IMR-90 (cell line): ENCODE results near the gene PODNL1. TPM values are rescaled to one million over a fixed set of nuclear protein-coding genes. Genes with fewer than 3 reads are reported as not detected.

Source experiments
- ATAC-seq: fragments of 200-7000 bp; cut with Tn5 transposase; 2 replicates; pipeline ENCODE4 v1.9.1; 2020; ENCODE audit warnings: low read depth, mild to moderate bottlenecking, moderate library complexity
- BruUV-seq: library from RNA; stranded (reverse); fragments of 400-500 nt; replicated peaks from 2 replicates; lab custom pipeline; 2021; lab: Mats Ljungman, UMichigan
- CTCF ChIA-PET: fragments of 300-600 bp; formaldehyde crosslinking; extraction: SDS; loops from one replicate; lab custom pipeline; 2021; ENCODE audit warnings: antibody characterized with exemption; lab: Yijun Ruan, JAX
- POLR2A ChIA-PET: fragments of 300-600 bp; sonication (Branson Sonifier 250); formaldehyde crosslinking; loops from one replicate; lab custom pipeline; 2022; ENCODE audit warnings: antibody characterized with exemption; ENCODE audit not compliant: unreplicated experiment; lab: Charles Lee
- DNase-seq: peaks from one replicate; pipeline ENCODE4 v3.0.0; 2013
- H2AFZ ChIP-seq: replicated peaks from 2 replicates; pipeline ENCODE3; 2013; ENCODE audit warnings: low read length, mild to moderate bottlenecking; ENCODE audit not compliant: poor library complexity
- H2AK5ac ChIP-seq: 2 replicates; pipeline ENCODE4 v1.6.1; 2013; ENCODE audit warnings: low read depth, low read length, inconsistent platforms
- H2AK9ac ChIP-seq: replicated peaks from 2 replicates; pipeline ENCODE3; 2013; ENCODE audit warnings: mild to moderate bottlenecking, low read depth, low read length, moderate library complexity; ENCODE audit not compliant: poor library complexity
- H2BK120ac ChIP-seq: 2 replicates; pipeline ENCODE4 v1.6.1; 2013; ENCODE audit warnings: low read depth, low read length, inconsistent platforms
- H2BK15ac ChIP-seq: 3 replicates; pipeline ENCODE4 v1.6.1; 2013; ENCODE audit warnings: low read depth, low read length, inconsistent platforms
- H2BK20ac ChIP-seq: 2 replicates; pipeline ENCODE4 v1.6.1; 2013; ENCODE audit warnings: low read depth, mild to moderate bottlenecking, inconsistent platforms, low read length, moderate library complexity
- H2BK5ac ChIP-seq: 2 replicates; pipeline ENCODE4 v1.6.1; 2013; ENCODE audit warnings: mild to moderate bottlenecking, low read depth, low read length, inconsistent platforms; ENCODE audit not compliant: poor library complexity, severe bottlenecking
- H3K14ac ChIP-seq: replicated peaks from 2 replicates; pipeline ENCODE4 v1.6.1; 2013; ENCODE audit warnings: low read depth, low read length, inconsistent platforms
- H3K18ac ChIP-seq: 2 replicates; pipeline ENCODE4 v1.6.1; 2013; ENCODE audit warnings: low read depth, low read length, control low read depth
- H3K23ac ChIP-seq: 2 replicates; pipeline ENCODE4 v1.6.1; 2013; ENCODE audit warnings: low read depth, low read length, inconsistent platforms
- H3K27ac ChIP-seq: 2 replicates; pipeline ENCODE4 v1.5.1; 2013; ENCODE audit warnings: mild to moderate bottlenecking, control low read depth, low read length; ENCODE audit not compliant: insufficient read depth
- H3K27me3 ChIP-seq: 2 replicates; pipeline ENCODE4 v1.6.1; 2013; ENCODE audit warnings: low read length; ENCODE audit not compliant: control insufficient read depth, insufficient read depth
- H3K36me3 ChIP-seq: 2 replicates; pipeline ENCODE4 v1.6.1; 2013; ENCODE audit warnings: low read length, mixed read lengths; ENCODE audit not compliant: control insufficient read depth, insufficient read depth
- H3K4ac ChIP-seq: 2 replicates; pipeline ENCODE4 v1.6.1; 2013; ENCODE audit warnings: low read depth, low read length, inconsistent platforms
- H3K4me1 ChIP-seq: 2 replicates; pipeline ENCODE4 v1.6.1; 2013; ENCODE audit warnings: low read length, mixed read lengths; ENCODE audit not compliant: control insufficient read depth, insufficient read depth
- H3K4me2 ChIP-seq: 2 replicates; pipeline ENCODE4 v1.6.1; 2013; ENCODE audit warnings: low read depth, mild to moderate bottlenecking, control low read depth, low read length, moderate library complexity
- H3K4me3 ChIP-seq: 2 replicates; pipeline ENCODE4 v1.5.1; 2013; ENCODE audit warnings: low read depth, mild to moderate bottlenecking, control low read depth, low read length, moderate library complexity; ENCODE audit not compliant: insufficient read depth
- H3K56ac ChIP-seq: 2 replicates; pipeline ENCODE4 v1.6.1; 2013; ENCODE audit warnings: low read length, inconsistent platforms; ENCODE audit not compliant: insufficient read depth; ENCODE audit errors: extremely low read depth
- H3K79me1 ChIP-seq, 2 experiments: 2 replicates each; pipeline ENCODE4 v1.6.1; 2013; ENCODE audit warnings: low read length in 2 of 2, inconsistent platforms in 1 of 2, low read depth in 1 of 2
- H3K9ac ChIP-seq: 2 replicates; pipeline ENCODE4 v1.6.1; 2013; ENCODE audit warnings: low read depth, low read length, control low read depth
- H3K9me1 ChIP-seq: 2 replicates; pipeline ENCODE4 v1.6.1; 2013; ENCODE audit warnings: low read length, inconsistent platforms; ENCODE audit not compliant: insufficient read depth
- H3K9me3 ChIP-seq: 2 replicates; pipeline ENCODE4 v1.6.1; 2013; ENCODE audit warnings: low read length; ENCODE audit not compliant: control insufficient read depth, insufficient read depth
- H4K20me1 ChIP-seq: 2 replicates; pipeline ENCODE4 v1.6.1; 2013; ENCODE audit warnings: low read length, inconsistent platforms; ENCODE audit not compliant: insufficient read depth
- H4K5ac ChIP-seq: 2 replicates; pipeline ENCODE4 v1.6.1; 2013; ENCODE audit warnings: mild to moderate bottlenecking, low read depth, low read length, control low read depth
- H4K8ac ChIP-seq, 2 experiments: 2 replicates each; pipeline ENCODE4 v1.6.1; 2013; ENCODE audit warnings: low read depth in 2 of 2, low read length in 2 of 2, control low read depth in 1 of 2, inconsistent platforms in 1 of 2
- H4K91ac ChIP-seq: 2 replicates; pipeline ENCODE4 v1.6.1; 2013; ENCODE audit warnings: low read depth, low read length, inconsistent platforms; ENCODE audit not compliant: insufficient read depth
- ELK1 ChIP-seq: fragments of 150-350 bp; IDR thresholded peaks from 2 replicates; pipeline ENCODE4 v1.6.1; 2016; ENCODE audit warnings: low read depth, mild to moderate bottlenecking, low read length, moderate library complexity, borderline replicate concordance
- FOS ChIP-seq: fragments of 150-350 bp; IDR thresholded peaks from 2 replicates; pipeline ENCODE4 v1.6.1; 2016; ENCODE audit warnings: low read depth, low read length
- MAFK ChIP-seq: IDR thresholded peaks from 2 replicates; pipeline ENCODE4 v1.6.1; 2012; ENCODE audit warnings: low read depth, low read length, improper control_type of control experiment
- MAZ ChIP-seq: IDR thresholded peaks from 2 replicates; pipeline ENCODE4 v1.6.1; 2012; ENCODE audit warnings: low read depth, mild to moderate bottlenecking, low read length, improper control_type of control experiment, moderate library complexity, borderline replicate concordance
- NFE2L2 ChIP-seq: fragments of 150-350 bp; IDR thresholded peaks from 2 replicates; pipeline ENCODE4 v1.6.1; 2016; ENCODE audit warnings: low read depth, mild to moderate bottlenecking, low read length
- RAD21 ChIP-seq: IDR thresholded peaks from 2 replicates; pipeline ENCODE4 v1.6.1; 2012; ENCODE audit warnings: low read length, improper control_type of control experiment
- RCOR1 ChIP-seq: IDR thresholded peaks from 2 replicates; pipeline ENCODE4 v1.6.1; 2012; ENCODE audit warnings: mild to moderate bottlenecking, low read length, improper control_type of control experiment; ENCODE audit not compliant: insufficient replicate concordance
- SMC3 ChIP-seq: fragments of 150-350 bp; IDR thresholded peaks from 2 replicates; pipeline ENCODE4 v1.6.1; 2016; ENCODE audit warnings: low read depth, mild to moderate bottlenecking, antibody characterized with exemption, low read length, moderate library complexity
- whole genome bisulfite sequencing, 2 experiments: methylation state at CpG; one replicate each; pipeline versions ENCODE4 v1.1.5 to v1.1.7; 2013; ENCODE audit warnings: missing lambda C conversion rate in 2 of 2; ENCODE audit not compliant: insufficient read length in 1 of 2; ENCODE audit errors: extremely low coverage in 2 of 2; 5-methylcytosine and 5-hydroxymethylcytosine counted together
- dilution Hi-C: fragments of 300-500 bp; cut with HindIII; formaldehyde crosslinking; loops from one replicate; pipeline ENCODE4 v1.14.3; 2018; ENCODE audit warnings: low sequenced_read_pairs; ENCODE audit not compliant: unreplicated experiment
- in situ Hi-C: fragments of 300-500 bp; cut with MboI; formaldehyde crosslinking; loops from 3 replicates; pipeline ENCODE4 v1.14.3; 2019; ENCODE audit warnings: low sequenced_read_pairs, inconsistent platforms, mixed read lengths
- intact Hi-C: fragments of 100-400 bp; cut with micrococcal nuclease; formaldehyde crosslinking; loops from 2 replicates; pipeline ENCODE4 v1.10.0; 2022
- polyA plus RNA-seq, 3 experiments: library from polyadenylated mRNA; depleted of rRNA; stranded (reverse); fragments of >200 nt; gene quantifications; 2 replicates each; pipeline ENCODE4 v1.2.3, GENCODE V29; 2012; ENCODE audit warnings: low replicate concordance in 1 of 3
- total RNA-seq: library from RNA; depleted of rRNA; stranded (reverse); fragments of >200 nt; gene quantifications from 2 replicates; pipeline ENCODE4 v1.2.3, GENCODE V29; 2012
- TF ChIP-seq, protein P1 (sequence below): conservative IDR thresholded peaks from 2 replicates; pipeline ENCODE4 v1.5.1; 2012; ENCODE audit warnings: mild to moderate bottlenecking, low read depth, low read length, improper control_type of control experiment
- TF ChIP-seq, protein P2 (sequence below): fragments of 150-350 bp; IDR thresholded peaks from 2 replicates; pipeline ENCODE4 v1.6.1; 2017; ENCODE audit warnings: mild to moderate bottlenecking, antibody characterized with exemption, low read length, low read depth

PODNL1 gene
- total and polyA plus RNA-seq, 2 of the 4 experiments (the other 2 are of a cell fraction) = under 0.01 to 2.4 TPM

- ChIA-PET POLR2A (no interaction called here), CTCF (no interaction called here)
- in situ Hi-C loops = no loop called here
- Histone ChIP-seq H2AK5ac (no peak overlapping the region), H2AFZ (no peak overlapping the region), H3K14ac (no peak overlapping the region), H3K23ac (no peak overlapping the region), H2BK15ac (no peak overlapping the region), H3K79me1 (0 out of 4 replicates have a peak, but pooled peaks cover 0 to under 1% of the 10 kb centered on the region in 2 experiments), H4K91ac (no peak overlapping the region), H3K36me3 (peaks cover 29% of the 10 kb centered on the region), H2BK20ac (no peak overlapping the region), H3K9me3 (no peaks in the 10 kb centered on the region), H3K18ac (no peak overlapping the region), H3K9ac (no peak overlapping the region), H4K5ac (no peak overlapping the region), H3K27ac (no peak overlapping the region), H2BK120ac (no peak overlapping the region), H3K9me1 (peaks cover 5% of the 10 kb centered on the region), H3K4me1 (peaks cover 2% of the 10 kb centered on the region; the same call in 1 of the 2 replicates), H3K56ac (no peak overlapping the region), H4K20me1 (no peaks in the 10 kb centered on the region), H3K4ac (no peak overlapping the region), H3K27me3 (no peaks in the 10 kb centered on the region), H2BK5ac (no peak overlapping the region), H3K4me3 (no peak overlapping the region), H3K4me2 (no peak overlapping the region), H4K8ac (no peak overlapping the region), H2AK9ac (no peak overlapping the region)
- dilution Hi-C loops = no loop called here
- no peak for TF ChIP-seq NFE2L2
- no peak for TF ChIP-seq MAZ
- TF ChIP-seq RAD21 = no peak
- TF ChIP-seq, protein P1, sequence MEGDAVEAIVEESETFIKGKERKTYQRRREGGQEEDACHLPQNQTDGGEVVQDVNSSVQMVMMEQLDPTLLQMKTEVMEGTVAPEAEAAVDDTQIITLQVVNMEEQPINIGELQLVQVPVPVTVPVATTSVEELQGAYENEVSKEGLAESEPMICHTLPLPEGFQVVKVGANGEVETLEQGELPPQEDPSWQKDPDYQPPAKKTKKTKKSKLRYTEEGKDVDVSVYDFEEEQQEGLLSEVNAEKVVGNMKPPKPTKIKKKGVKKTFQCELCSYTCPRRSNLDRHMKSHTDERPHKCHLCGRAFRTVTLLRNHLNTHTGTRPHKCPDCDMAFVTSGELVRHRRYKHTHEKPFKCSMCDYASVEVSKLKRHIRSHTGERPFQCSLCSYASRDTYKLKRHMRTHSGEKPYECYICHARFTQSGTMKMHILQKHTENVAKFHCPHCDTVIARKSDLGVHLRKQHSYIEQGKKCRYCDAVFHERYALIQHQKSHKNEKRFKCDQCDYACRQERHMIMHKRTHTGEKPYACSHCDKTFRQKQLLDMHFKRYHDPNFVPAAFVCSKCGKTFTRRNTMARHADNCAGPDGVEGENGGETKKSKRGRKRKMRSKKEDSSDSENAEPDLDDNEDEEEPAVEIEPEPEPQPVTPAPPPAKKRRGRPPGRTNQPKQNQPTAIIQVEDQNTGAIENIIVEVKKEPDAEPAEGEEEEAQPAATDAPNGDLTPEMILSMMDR = no peak
- no peak for TF ChIP-seq MAFK
- TF ChIP-seq RCOR1 = no peak
- TF ChIP-seq, protein P2, sequence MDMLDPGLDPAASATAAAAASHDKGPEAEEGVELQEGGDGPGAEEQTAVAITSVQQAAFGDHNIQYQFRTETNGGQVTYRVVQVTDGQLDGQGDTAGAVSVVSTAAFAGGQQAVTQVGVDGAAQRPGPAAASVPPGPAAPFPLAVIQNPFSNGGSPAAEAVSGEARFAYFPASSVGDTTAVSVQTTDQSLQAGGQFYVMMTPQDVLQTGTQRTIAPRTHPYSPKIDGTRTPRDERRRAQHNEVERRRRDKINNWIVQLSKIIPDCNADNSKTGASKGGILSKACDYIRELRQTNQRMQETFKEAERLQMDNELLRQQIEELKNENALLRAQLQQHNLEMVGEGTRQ = no peak
- TF ChIP-seq FOS = no peak
- no peak for TF ChIP-seq SMC3
- no peak for TF ChIP-seq ELK1
- ATAC-seq (no peak), DNase-seq (no peak)
- intact Hi-C loops = no loop called here
- BruUV-seq = no TSS peak
- WGBS, 2 experiments = 68% methylated on average over 2 of the region's 6 CpGs; no CpG with 5 or more reads in 1 of the 2 experiments
Measured at GRCh38 chr19:13932149-13932637, 6.0 kb downstream of the PODNL1 start.
